ENCODE measurements around the gene IFITM1.
"Not testable (repeated sequence)": the region's sequence is repeated elsewhere in the genome, so short reads cannot be mapped to it uniquely, and the experiment has no call there.

IFITM1 gene

GRCh38 chr11:324156-324555 is 10.3 kb downstream of the IFITM1 start:
- Histone ChIP-seq H3K4me1 (ENCODE audit: control insufficient read depth, insufficient read depth, low read length, poor library complexity, severe bottlenecking) (peaks cover 22% of the 10 kb centered on the region), H3K4me3 (ENCODE audit: extremely low read depth, insufficient read depth, low read length, poor library complexity, severe bottlenecking) (no peak overlapping the region), H3K9me3 (ENCODE audit: control insufficient read depth, low read length) (no peaks in the 10 kb centered on the region), H3K27ac (ENCODE audit: low read depth, low read length, severe bottlenecking) (peak overlapping the region; percentile 5), H3K36me3 (ENCODE audit: control insufficient read depth, insufficient read depth, low read length) (no peaks in the 10 kb centered on the region)
- 71 to 78% methylated on average over 9 to 10 of the region's 11 CpGs for WGBS, 2 experiments (ENCODE audit: insufficient coverage in 2 of 2)

- Histone ChIP-seq H3K27ac (ENCODE audit: low read depth, low read length, severe bottlenecking) (peak overlapping the region; percentile 5), H3K4me1 (ENCODE audit: control insufficient read depth, insufficient read depth, low read length, poor library complexity, severe bottlenecking) (peaks cover 17% of the 10 kb centered on the region)
- 79% methylated on average over 19 to 22 of the region's 34 CpGs for WGBS, 2 experiments (ENCODE audit: insufficient coverage in 2 of 2)
- not testable (repeated sequence) for H3K36me3 ChIP-seq (ENCODE audit: control insufficient read depth, insufficient read depth, low read length); H3K4me3 ChIP-seq (ENCODE audit: extremely low read depth, insufficient read depth, low read length, poor library complexity, severe bottlenecking); H3K9me3 ChIP-seq (ENCODE audit: control insufficient read depth, low read length)
These were observed 11.0 kb downstream of the IFITM1 start for GRCh38 chr11:324593-325517.

GRCh38 chr11:325796-326591 is 12.2 kb downstream of the IFITM1 start:
- WGBS, 2 experiments (ENCODE audit: insufficient coverage in 2 of 2): 89% methylated on average over 19 to 30 of the region's 30 CpGs
- H3K4me3 ChIP-seq (ENCODE audit: extremely low read depth, insufficient read depth, low read length, poor library complexity, severe bottlenecking): no peak overlapping the region
- H3K27ac ChIP-seq (ENCODE audit: low read depth, low read length, severe bottlenecking): no peak overlapping the region
- no peaks in the 10 kb centered on the region for H3K9me3 ChIP-seq (ENCODE audit: control insufficient read depth, low read length)
- H3K36me3 ChIP-seq (ENCODE audit: control insufficient read depth, insufficient read depth, low read length): no peaks in the 10 kb centered on the region
- peaks cover 17% of the 10 kb centered on the region for H3K4me1 ChIP-seq (ENCODE audit: control insufficient read depth, insufficient read depth, low read length, poor library complexity, severe bottlenecking)

GRCh38 chr11:326592-326841 is 12.7 kb downstream of the IFITM1 start:
- WGBS, 2 experiments (ENCODE audit: insufficient coverage in 2 of 2): 63 to 74% methylated on average over 3 to 6 of the region's 6 CpGs
- H3K9me3 ChIP-seq (ENCODE audit: control insufficient read depth, low read length): no peaks in the 10 kb centered on the region
- no peaks in the 10 kb centered on the region for H3K36me3 ChIP-seq (ENCODE audit: control insufficient read depth, insufficient read depth, low read length)
- H3K27ac ChIP-seq (ENCODE audit: low read depth, low read length, severe bottlenecking): no peak overlapping the region
- no peak overlapping the region for H3K4me3 ChIP-seq (ENCODE audit: extremely low read depth, insufficient read depth, low read length, poor library complexity, severe bottlenecking)
- peaks cover 17% of the 10 kb centered on the region for H3K4me1 ChIP-seq (ENCODE audit: control insufficient read depth, insufficient read depth, low read length, poor library complexity, severe bottlenecking)

- Histone ChIP-seq H3K9me3 (ENCODE audit: control insufficient read depth, low read length) (no peaks in the 10 kb centered on the region), H3K36me3 (ENCODE audit: control insufficient read depth, insufficient read depth, low read length) (no peaks in the 10 kb centered on the region), H3K4me3 (ENCODE audit: extremely low read depth, insufficient read depth, low read length, poor library complexity, severe bottlenecking) (no peak overlapping the region), H3K4me1 (ENCODE audit: control insufficient read depth, insufficient read depth, low read length, poor library complexity, severe bottlenecking) (peaks cover 17% of the 10 kb centered on the region), H3K27ac (ENCODE audit: low read depth, low read length, severe bottlenecking) (peak overlapping the region; percentile 16)
- WGBS, 2 experiments (ENCODE audit: insufficient coverage in 2 of 2): 90 to 91% methylated on average over 13 to 15 of the region's 19 CpGs
These were observed 13.2 kb downstream of the IFITM1 start for GRCh38 chr11:326842-327580.

GRCh38 chr11:327581-327923 is 13.7 kb downstream of the IFITM1 start:
- WGBS, 2 experiments (ENCODE audit: insufficient coverage in 2 of 2): no CpG with 5 or more reads among the region's 3 CpGs
- no peaks in the 10 kb centered on the region for H3K36me3 ChIP-seq (ENCODE audit: control insufficient read depth, insufficient read depth, low read length)
- peaks cover 17% of the 10 kb centered on the region for H3K4me1 ChIP-seq (ENCODE audit: control insufficient read depth, insufficient read depth, low read length, poor library complexity, severe bottlenecking)
- no peak overlapping the region for H3K4me3 ChIP-seq (ENCODE audit: extremely low read depth, insufficient read depth, low read length, poor library complexity, severe bottlenecking)
- H3K9me3 ChIP-seq (ENCODE audit: control insufficient read depth, low read length): peaks cover under 1% of the 10 kb centered on the region
- no peak overlapping the region for H3K27ac ChIP-seq (ENCODE audit: low read depth, low read length, severe bottlenecking)

- peaks cover 6% of the 10 kb centered on the region for H3K9me3 ChIP-seq (ENCODE audit: control insufficient read depth, low read length)
- no peak overlapping the region for H3K4me3 ChIP-seq (ENCODE audit: extremely low read depth, insufficient read depth, low read length, poor library complexity, severe bottlenecking)
- H3K36me3 ChIP-seq (ENCODE audit: control insufficient read depth, insufficient read depth, low read length): no peaks in the 10 kb centered on the region
- H3K4me1 ChIP-seq (ENCODE audit: control insufficient read depth, insufficient read depth, low read length, poor library complexity, severe bottlenecking): peaks cover 17% of the 10 kb centered on the region
- 96 to 98% methylated on average over 9 to 13 of the region's 13 CpGs for WGBS, 2 experiments (ENCODE audit: insufficient coverage in 2 of 2)
- no peak overlapping the region for H3K27ac ChIP-seq (ENCODE audit: low read depth, low read length, severe bottlenecking)
These were observed 14.2 kb downstream of the IFITM1 start for GRCh38 chr11:328012-328411.

- WGBS, 2 experiments (ENCODE audit: insufficient coverage in 2 of 2): 83 to 84% methylated on average over 6 to 8 of the region's 15 CpGs
- H3K27ac ChIP-seq (ENCODE audit: low read depth, low read length, severe bottlenecking); H3K9me3 ChIP-seq (ENCODE audit: control insufficient read depth, low read length); H3K4me3 ChIP-seq (ENCODE audit: extremely low read depth, insufficient read depth, low read length, poor library complexity, severe bottlenecking); H3K36me3 ChIP-seq (ENCODE audit: control insufficient read depth, insufficient read depth, low read length): not testable (repeated sequence)
- peaks cover 17% of the 10 kb centered on the region for H3K4me1 ChIP-seq (ENCODE audit: control insufficient read depth, insufficient read depth, low read length, poor library complexity, severe bottlenecking)
These were observed 14.8 kb downstream of the IFITM1 start for GRCh38 chr11:328516-329100.

GRCh38 chr11:329886-330253 is 16.0 kb downstream of the IFITM1 start:
- Histone ChIP-seq H3K27ac (ENCODE audit: low read depth, low read length, severe bottlenecking) (no peak overlapping the region), H3K4me1 (ENCODE audit: control insufficient read depth, insufficient read depth, low read length, poor library complexity, severe bottlenecking) (peaks cover 17% of the 10 kb centered on the region), H3K4me3 (ENCODE audit: extremely low read depth, insufficient read depth, low read length, poor library complexity, severe bottlenecking) (no peak overlapping the region), H3K9me3 (ENCODE audit: control insufficient read depth, low read length) (peaks cover 10% of the 10 kb centered on the region), H3K36me3 (ENCODE audit: control insufficient read depth, insufficient read depth, low read length) (no peaks in the 10 kb centered on the region)
- 100% methylated on average over 1 of the region's 2 CpGs; no CpG with 5 or more reads in 1 of the 2 experiments for WGBS, 2 experiments (ENCODE audit: insufficient coverage in 2 of 2)

- Histone ChIP-seq H3K27ac (ENCODE audit: low read depth, low read length, severe bottlenecking) (no peak overlapping the region), H3K4me1 (ENCODE audit: control insufficient read depth, insufficient read depth, low read length, poor library complexity, severe bottlenecking) (peaks cover 16% of the 10 kb centered on the region), H3K9me3 (ENCODE audit: control insufficient read depth, low read length) (peaks cover 10% of the 10 kb centered on the region), H3K36me3 (ENCODE audit: control insufficient read depth, insufficient read depth, low read length) (no peaks in the 10 kb centered on the region), H3K4me3 (ENCODE audit: extremely low read depth, insufficient read depth, low read length, poor library complexity, severe bottlenecking) (no peak overlapping the region)
- 89 to 90% methylated on average over 8 to 14 of the region's 14 CpGs for WGBS, 2 experiments (ENCODE audit: insufficient coverage in 2 of 2)
These were observed 16.5 kb downstream of the IFITM1 start for GRCh38 chr11:330307-330693.
